GM12801 (cell line): ENCODE data around the gene CDC20B.

Source experiments
- CTCF ChIP-seq: IDR thresholded peaks from one replicate; pipeline ENCODE4 v1.5.1; 2011; ENCODE audit warnings: control low read depth; ENCODE audit not compliant: insufficient read length; ENCODE audit errors: extremely low read depth

CDC20B gene

GRCh38 chr5:55191165-55191564, 18.2 kb upstream of the CDC20B start:
- no peak for TF ChIP-seq CTCF

DNA sequence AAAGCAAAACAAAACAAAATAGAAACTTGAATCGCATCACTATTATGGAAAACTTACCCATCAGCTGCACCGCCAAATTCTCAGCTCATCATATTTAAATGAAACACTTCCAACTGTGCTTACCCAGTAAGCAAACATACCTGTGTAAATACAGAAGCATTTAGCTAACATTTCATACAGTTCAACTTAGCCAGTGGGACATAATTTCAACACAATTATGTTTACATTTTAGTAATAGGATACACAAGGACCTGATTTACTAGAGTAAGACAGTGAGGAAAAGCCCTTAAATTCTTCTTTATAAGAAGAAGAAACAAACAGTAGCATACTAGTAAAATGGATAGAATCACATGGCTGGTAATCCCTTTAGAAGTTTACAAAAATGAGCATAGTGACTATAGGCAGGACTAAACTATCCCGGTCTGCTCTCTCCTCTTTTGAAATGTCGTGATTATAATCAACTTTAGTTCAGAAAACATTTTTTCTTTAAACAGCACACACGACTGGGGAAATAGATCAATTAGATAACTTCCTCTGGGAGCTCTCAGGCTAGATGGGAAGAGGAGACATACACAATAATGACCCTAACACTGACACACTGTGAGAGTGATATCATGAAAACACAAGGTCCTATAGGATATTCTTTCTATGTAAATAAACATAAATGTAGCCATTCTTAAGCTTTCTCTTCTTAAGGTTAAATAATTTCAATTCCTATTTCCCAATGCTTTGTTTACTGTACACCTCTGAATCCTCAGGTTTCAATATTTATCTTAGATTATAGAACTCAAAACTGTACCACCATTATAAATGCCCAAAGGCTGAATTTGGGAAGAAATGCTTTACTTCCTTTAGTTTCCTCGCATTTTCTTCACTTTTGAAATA, 15.9 kb upstream of the CDC20B start:
- TF ChIP-seq CTCF, result no peak

- TF ChIP-seq CTCF, result no peak
These were observed 14.4 kb upstream of the CDC20B start for GRCh38 chr5:55187370-55187769.

- no peak for TF ChIP-seq CTCF
These were observed 7.0 kb upstream of the CDC20B start for GRCh38 chr5:55180016-55180415.

DNA sequence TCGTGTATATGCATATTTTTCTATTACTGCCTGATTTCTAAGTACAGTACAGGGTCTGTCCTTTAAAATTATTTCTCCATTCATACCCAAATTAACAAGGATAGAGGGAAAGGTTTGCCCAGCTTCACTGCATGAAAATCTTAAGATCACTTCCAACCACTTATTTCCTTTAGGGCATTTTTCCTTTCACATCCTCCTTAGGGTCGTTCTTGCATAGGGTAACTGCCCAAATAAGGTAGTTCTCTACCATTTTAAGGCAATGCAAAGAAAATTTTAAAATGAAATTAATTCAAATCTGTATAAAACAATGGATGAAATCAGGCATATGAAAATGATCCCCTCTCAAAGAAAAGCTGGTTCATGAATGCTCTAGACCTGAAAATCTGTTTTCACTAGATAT, 4.1 kb upstream of the CDC20B start:
- no peak for TF ChIP-seq CTCF

GRCh38 chr5:55176176-55176818, 3.3 kb upstream of the CDC20B start:
- no peak for TF ChIP-seq CTCF

DNA sequence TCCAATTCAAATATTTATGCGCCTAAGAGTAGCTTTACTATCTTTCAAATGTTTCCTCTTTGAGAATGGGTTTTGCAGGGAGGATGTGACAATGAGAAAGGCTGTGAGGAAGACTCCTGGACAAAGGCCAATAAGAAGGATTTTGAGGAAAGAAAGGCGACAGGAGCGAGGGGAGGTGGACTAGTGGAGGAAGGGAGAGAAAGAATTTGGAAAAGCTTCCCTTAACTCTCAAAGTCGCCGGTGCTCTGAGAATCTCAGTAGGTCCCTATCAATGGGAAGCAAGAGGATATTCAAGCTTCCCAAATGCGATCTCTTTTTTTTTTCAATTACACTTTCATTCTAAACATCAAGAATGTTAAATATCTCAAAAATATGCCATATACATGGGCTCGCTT, 2.8 kb upstream of the CDC20B start:
- no peak for TF ChIP-seq CTCF
